Neutrophil (primary cell): ENCODE results near the gene JMJD8.

Experiments used
- H3K27ac ChIP-seq: fragments of 200-600 bp; sonication (generic); 2 replicates; pipeline ENCODE4 v1.5.1; 2016; ENCODE audit warnings: mild to moderate bottlenecking, moderate library complexity
- H3K27me3 ChIP-seq: fragments of 200-600 bp; sonication (generic); 2 replicates; pipeline ENCODE4 v1.6.0; 2016; ENCODE audit warnings: mild to moderate bottlenecking
- H3K36me3 ChIP-seq: fragments of 200-600 bp; sonication (generic); 2 replicates; pipeline ENCODE4 v1.5.1; 2017
- H3K4me1 ChIP-seq, 2 experiments: fragments of 200-600 bp in 1 of 2; sonication (generic) in 1 of 2; 1 replicate in 1 of 2; 2 replicates in 1 of 2; pipeline versions ENCODE4 v1.5.1 to v1.6.1; 2013 to 2016; ENCODE audit warnings: low read depth in 1 of 2, low read length in 1 of 2, mild to moderate bottlenecking in 1 of 2, moderate library complexity in 1 of 2; ENCODE audit not compliant: control insufficient read depth in 1 of 2, insufficient read depth in 1 of 2
- H3K4me3 ChIP-seq, 2 experiments: fragments of 200-600 bp in 1 of 2; sonication (generic) in 1 of 2; 1 replicate in 1 of 2; 2 replicates in 1 of 2; pipeline ENCODE4 v1.5.1; 2013 to 2016; ENCODE audit warnings: low read depth in 1 of 2, low read length in 1 of 2, mild to moderate bottlenecking in 1 of 2, moderate library complexity in 1 of 2
- H3K9me3 ChIP-seq: fragments of 200-600 bp; sonication (generic); 2 replicates; pipeline ENCODE4 v1.5.1; 2016
- TF ChIP-seq, protein P1 (sequence below): fragments of 200-600 bp; sonication (generic); IDR thresholded peaks from 2 replicates; pipeline ENCODE4 v1.5.1; 2016; ENCODE audit warnings: antibody characterized with exemption

The JMJD8 gene

DNA sequence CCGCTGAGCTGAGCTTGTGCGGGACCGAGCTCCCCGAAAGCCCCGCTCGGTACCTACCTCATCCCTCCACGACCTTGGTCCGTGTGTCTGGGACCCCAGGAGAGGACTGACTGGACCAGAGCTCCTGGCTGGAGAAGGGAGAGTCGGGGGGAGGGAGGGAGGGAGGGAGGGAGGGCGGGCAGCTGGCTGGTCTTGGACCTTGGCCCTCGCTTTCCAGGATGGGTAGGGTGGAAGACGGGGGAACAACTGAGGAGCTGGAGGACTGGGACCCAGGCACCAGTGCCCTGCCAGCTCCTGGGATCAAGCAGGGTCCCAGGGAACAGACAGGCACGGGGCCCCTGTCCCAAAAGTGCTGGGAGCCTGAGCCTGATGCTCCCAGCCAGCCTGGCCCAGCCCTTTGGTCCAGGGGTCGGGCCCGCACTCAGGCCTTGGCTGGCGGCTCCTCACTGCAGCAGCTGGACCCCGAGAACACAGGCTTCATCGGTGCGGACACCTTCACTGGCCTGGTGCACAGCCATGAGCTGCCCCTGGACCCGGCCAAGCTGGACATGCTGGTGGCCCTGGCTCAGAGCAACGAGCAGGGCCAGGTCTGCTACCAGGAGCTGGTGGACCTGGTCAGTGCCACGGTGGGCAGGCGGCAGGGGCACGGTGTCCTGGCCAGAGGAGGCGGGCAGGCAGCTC is 8.1 kb downstream of the JMJD8 start:
- TF ChIP-seq, protein P1, sequence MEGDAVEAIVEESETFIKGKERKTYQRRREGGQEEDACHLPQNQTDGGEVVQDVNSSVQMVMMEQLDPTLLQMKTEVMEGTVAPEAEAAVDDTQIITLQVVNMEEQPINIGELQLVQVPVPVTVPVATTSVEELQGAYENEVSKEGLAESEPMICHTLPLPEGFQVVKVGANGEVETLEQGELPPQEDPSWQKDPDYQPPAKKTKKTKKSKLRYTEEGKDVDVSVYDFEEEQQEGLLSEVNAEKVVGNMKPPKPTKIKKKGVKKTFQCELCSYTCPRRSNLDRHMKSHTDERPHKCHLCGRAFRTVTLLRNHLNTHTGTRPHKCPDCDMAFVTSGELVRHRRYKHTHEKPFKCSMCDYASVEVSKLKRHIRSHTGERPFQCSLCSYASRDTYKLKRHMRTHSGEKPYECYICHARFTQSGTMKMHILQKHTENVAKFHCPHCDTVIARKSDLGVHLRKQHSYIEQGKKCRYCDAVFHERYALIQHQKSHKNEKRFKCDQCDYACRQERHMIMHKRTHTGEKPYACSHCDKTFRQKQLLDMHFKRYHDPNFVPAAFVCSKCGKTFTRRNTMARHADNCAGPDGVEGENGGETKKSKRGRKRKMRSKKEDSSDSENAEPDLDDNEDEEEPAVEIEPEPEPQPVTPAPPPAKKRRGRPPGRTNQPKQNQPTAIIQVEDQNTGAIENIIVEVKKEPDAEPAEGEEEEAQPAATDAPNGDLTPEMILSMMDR, result no peak
- peaks cover 44% of the 10 kb centered on the region for H3K27me3 ChIP-seq
- no peak overlapping the region for H3K4me3 ChIP-seq
- H3K4me1 ChIP-seq, result peaks cover 17 to 46% of the 10 kb centered on the region in 2 experiments
- peaks cover 37% of the 10 kb centered on the region for H3K36me3 ChIP-seq
- no peak overlapping the region for H3K27ac ChIP-seq
- H3K9me3 ChIP-seq, result no peaks in the 10 kb centered on the region

DNA sequence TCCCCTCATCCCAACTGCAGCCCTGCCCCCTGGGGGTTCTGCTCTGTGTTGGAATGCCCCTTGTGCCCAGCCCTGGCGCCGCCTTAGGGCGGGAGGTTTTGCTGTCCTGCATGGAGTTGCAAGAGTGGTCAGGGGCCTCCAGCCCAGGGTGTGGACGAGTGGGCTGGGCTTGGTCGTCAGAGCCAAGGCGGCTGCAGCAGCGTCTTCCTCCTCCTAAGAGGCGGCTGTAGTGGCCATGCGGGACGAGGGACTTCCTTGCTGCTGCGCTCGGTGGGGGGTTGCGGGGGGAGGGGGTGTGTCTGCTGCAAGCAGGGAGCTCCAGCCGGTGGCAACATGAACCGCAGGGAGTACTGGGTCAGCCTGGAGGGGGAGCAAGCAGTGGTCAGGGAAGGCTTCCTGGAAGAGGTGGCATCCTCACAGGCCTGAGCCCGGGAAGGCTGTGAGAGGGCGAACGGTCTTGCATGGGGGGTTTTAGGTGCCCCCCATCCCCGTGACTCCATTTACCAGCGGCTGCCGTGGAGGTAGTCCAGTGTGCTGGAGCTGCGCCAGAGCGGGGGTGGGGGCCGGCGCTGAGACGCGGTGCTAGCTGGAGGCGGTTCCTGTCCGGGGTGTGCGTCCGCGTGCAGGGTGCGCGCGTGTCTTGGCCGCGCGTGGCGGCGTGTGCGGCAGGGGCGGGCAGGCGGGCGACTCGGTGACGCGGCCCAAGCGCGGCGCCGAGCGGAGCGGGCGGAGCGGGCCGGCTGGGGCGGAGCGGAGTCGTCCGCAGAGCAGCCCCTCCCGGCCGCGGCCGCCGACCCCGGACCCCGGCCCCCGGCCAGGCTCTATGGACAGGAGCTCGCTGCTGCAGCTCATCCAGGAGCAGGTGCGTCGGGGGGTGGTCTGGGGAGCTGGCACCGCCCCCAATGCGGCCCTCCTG is 8.9 kb downstream of the JMJD8 start, which contains the start of gene RHBDL1:
RHBDL1 (plus strand) TSS at position 704 of the 916 bp plus-strand sequence; CDS start at position 824, 120 bp downstream.
- no peak within 1 kb of the TSS for H3K4me3 ChIP-seq

DNA sequence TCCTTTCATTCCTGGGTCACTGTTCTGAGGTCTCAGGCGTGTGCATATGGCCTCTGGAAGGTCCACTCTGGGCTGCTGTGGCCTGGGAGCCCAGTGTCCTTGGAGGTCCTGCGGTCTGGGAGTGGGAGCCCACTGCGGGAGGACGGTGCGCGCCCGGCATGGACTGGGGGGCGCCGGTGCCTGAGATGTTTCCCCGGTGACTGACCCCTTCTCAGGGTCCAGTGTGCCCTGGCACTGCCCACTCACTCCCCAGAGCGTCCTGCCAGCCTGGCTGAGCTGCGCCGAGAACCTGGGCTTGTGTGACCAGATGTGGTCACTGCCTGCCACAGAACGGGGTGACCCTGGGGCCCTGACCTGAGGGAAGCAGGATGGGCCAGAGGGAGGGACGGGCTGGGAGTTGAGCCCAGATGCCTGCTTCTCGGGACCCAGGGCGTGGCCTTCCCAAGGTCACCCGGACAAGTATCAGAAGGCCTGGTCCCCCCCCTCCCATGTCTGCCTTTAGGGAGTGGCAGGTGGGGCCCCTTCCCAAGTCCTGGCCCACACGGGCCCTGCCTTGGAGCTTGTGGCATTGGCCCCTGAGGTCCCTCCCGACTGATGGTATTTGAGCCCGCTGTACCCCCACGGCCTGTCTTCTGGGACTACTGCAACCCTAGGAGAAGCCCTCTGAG is 9.8 kb downstream of the JMJD8 start:
- TF ChIP-seq, protein P1, result no peak
- Histone ChIP-seq H3K4me1 (peaks cover 11 to 35% of the 10 kb centered on the region in 2 experiments), H3K27ac (no peak overlapping the region), H3K4me3 (no peak overlapping the region), H3K9me3 (no peaks in the 10 kb centered on the region), H3K36me3 (peaks cover 54% of the 10 kb centered on the region), H3K27me3 (peaks cover 44% of the 10 kb centered on the region)

More for the DNA sequence above, 8.9 kb downstream of the JMJD8 start, which contains the start of gene RHBDL1:
- TF ChIP-seq, protein P1, result no peak
- Histone ChIP-seq H3K27ac (no peak within 1 kb of the TSS), H3K9me3 (no peaks in the 10 kb centered on the region), H3K4me1 (peaks cover 11 to 41% of the 10 kb centered on the region in 2 experiments), H3K27me3 (peaks cover 44% of the 10 kb centered on the region), H3K36me3 (peaks cover 45% of the 10 kb centered on the region)

GRCh38 chr16:673399-673991 is 10.6 kb downstream of the JMJD8 start:
- Histone ChIP-seq H3K27ac (no peak overlapping the region), H3K36me3 (peaks cover 56% of the 10 kb centered on the region), H3K4me1 (peaks cover 19 to 39% of the 10 kb centered on the region in 2 experiments), H3K9me3 (no peaks in the 10 kb centered on the region), H3K27me3 (peaks cover 44% of the 10 kb centered on the region), H3K4me3 (no peak overlapping the region)
- TF ChIP-seq, protein P1, result no peak

- Histone ChIP-seq H3K9me3 (no peaks in the 10 kb centered on the region), H3K4me1 (peaks cover 23 to 45% of the 10 kb centered on the region in 2 experiments), H3K27me3 (peaks cover 39% of the 10 kb centered on the region), H3K36me3 (peaks cover 56% of the 10 kb centered on the region), H3K27ac (no peak overlapping the region), H3K4me3 (no peak overlapping the region)
- TF ChIP-seq, protein P1, result no peak
Measured at GRCh38 chr16:672851-673250, 11.3 kb downstream of the JMJD8 start.
